Dendritic cell treated with granulocyte-macrophage colony-stimulating factor and Interleukin-4, amounts not matched to agents 40 ng/mL and 50 ng/mL, for 4 days (primary cell): Measurements from ENCODE around the gene ARHGAP26.

ENCODE experiments used
- H3K27ac Mint-ChIP-seq: one replicate; pipeline ENCODE4 v1.8.0; 2022; ENCODE audit warnings: mild to moderate bottlenecking, mixed read lengths
- H3K27me3 Mint-ChIP-seq: one replicate; pipeline ENCODE4 v1.8.0; 2022; ENCODE audit warnings: mild to moderate bottlenecking, mixed read lengths
- H3K36me3 Mint-ChIP-seq: one replicate; pipeline ENCODE4 v1.8.0; 2022; ENCODE audit warnings: low read depth, mixed read lengths
- H3K4me1 Mint-ChIP-seq: one replicate; pipeline ENCODE4 v1.8.0; 2022; ENCODE audit warnings: low read depth, mixed read lengths
- H3K4me3 Mint-ChIP-seq: one replicate; pipeline ENCODE4 v1.8.0; 2022; ENCODE audit warnings: mild to moderate bottlenecking, moderate library complexity, mixed read lengths
- H3K9me3 Mint-ChIP-seq: one replicate; pipeline ENCODE4 v1.8.0; 2022; ENCODE audit warnings: mixed read lengths
- intact Hi-C: fragments of 100-400 bp; cut with micrococcal nuclease; formaldehyde crosslinking; loops from one replicate; pipeline ENCODE4 v1.15.0; 2022

Gene ARHGAP26

GRCh38 chr5:142817949-142818431 is 47.8 kb downstream of the ARHGAP26 start:
- peak overlapping the region; percentile 18 for H3K4me3 Mint-ChIP-seq
- intact Hi-C loops: loop anchor here (2.0 to 10.0 kb wide), 3 partner anchors 15 to 47 kb away; partner anchors contain the start of gene ARHGAP26
- H3K9me3 Mint-ChIP-seq: no peaks in the 10 kb centered on the region
- peaks cover 7% of the 10 kb centered on the region for H3K36me3 Mint-ChIP-seq
- H3K4me1 Mint-ChIP-seq: peaks cover 93% of the 10 kb centered on the region
- H3K27me3 Mint-ChIP-seq: no peaks in the 10 kb centered on the region
- peak overlapping the region; percentile 87 for H3K27ac Mint-ChIP-seq

GRCh38 chr5:142819292-142819691 is 49.1 kb downstream of the ARHGAP26 start:
- Mint-ChIP-seq H3K36me3 (peaks cover 7% of the 10 kb centered on the region), H3K27me3 (no peaks in the 10 kb centered on the region), H3K4me3 (no peak overlapping the region), H3K27ac (no peak overlapping the region), H3K4me1 (peaks cover 93% of the 10 kb centered on the region), H3K9me3 (no peaks in the 10 kb centered on the region)
- intact Hi-C loops: loop anchor here (5.0 to 10.0 kb wide), 2 partner anchors 46 to 47 kb away; partner anchors contain the start of gene ARHGAP26

- peaks cover 93% of the 10 kb centered on the region for H3K4me1 Mint-ChIP-seq
- H3K9me3 Mint-ChIP-seq: no peaks in the 10 kb centered on the region
- no peak overlapping the region for H3K4me3 Mint-ChIP-seq
- peaks cover 7% of the 10 kb centered on the region for H3K36me3 Mint-ChIP-seq
- intact Hi-C loops: loop anchor here (5.0 to 10.0 kb wide), 2 partner anchors 45 to 48 kb away; partner anchors contain the start of gene ARHGAP26
- no peaks in the 10 kb centered on the region for H3K27me3 Mint-ChIP-seq
- peak overlapping the region; percentile 50 for H3K27ac Mint-ChIP-seq
Observed at GRCh38 chr5:142819825-142820224, 49.6 kb downstream of the ARHGAP26 start.

GRCh38 chr5:142820447-142820846 is 50.3 kb downstream of the ARHGAP26 start:
- Mint-ChIP-seq H3K4me3 (no peak overlapping the region), H3K27me3 (no peaks in the 10 kb centered on the region), H3K36me3 (peaks cover 4% of the 10 kb centered on the region), H3K4me1 (peaks cover 96% of the 10 kb centered on the region), H3K27ac (no peak overlapping the region), H3K9me3 (no peaks in the 10 kb centered on the region)
- intact Hi-C loops: no loop called here

GRCh38 chr5:142821034-142821732 is 51.0 kb downstream of the ARHGAP26 start:
- Mint-ChIP-seq H3K27ac (no peak overlapping the region), H3K36me3 (peaks cover 6% of the 10 kb centered on the region), H3K4me1 (peaks cover 96% of the 10 kb centered on the region)

GRCh38 chr5:142821733-142822487 is 51.7 kb downstream of the ARHGAP26 start:
- Mint-ChIP-seq H3K27me3 (no peaks in the 10 kb centered on the region), H3K4me3 (no peak overlapping the region), H3K27ac (peak overlapping the region; percentile 68), H3K9me3 (no peaks in the 10 kb centered on the region), H3K36me3 (peaks cover 7% of the 10 kb centered on the region), H3K4me1 (peaks cover 96% of the 10 kb centered on the region)
- intact Hi-C loops: no loop called here

More at GRCh38 chr5:142821034-142821732, 51.0 kb downstream of the ARHGAP26 start:
- intact Hi-C loops: no loop called here
- no peaks in the 10 kb centered on the region for H3K27me3 Mint-ChIP-seq
- no peak overlapping the region for H3K4me3 Mint-ChIP-seq
- no peaks in the 10 kb centered on the region for H3K9me3 Mint-ChIP-seq

GRCh38 chr5:142823126-142823525 is 52.9 kb downstream of the ARHGAP26 start:
- intact Hi-C loops: no loop called here
- Mint-ChIP-seq H3K9me3 (no peaks in the 10 kb centered on the region), H3K27ac (peak overlapping the region; percentile 39), H3K4me1 (peaks cover 96% of the 10 kb centered on the region), H3K4me3 (no peak overlapping the region), H3K27me3 (no peaks in the 10 kb centered on the region), H3K36me3 (peaks cover 7% of the 10 kb centered on the region)

- Mint-ChIP-seq H3K9me3 (no peaks in the 10 kb centered on the region), H3K27me3 (no peaks in the 10 kb centered on the region), H3K4me1 (peaks cover 96% of the 10 kb centered on the region), H3K36me3 (peaks cover 7% of the 10 kb centered on the region), H3K4me3 (no peak overlapping the region), H3K27ac (peak overlapping the region; percentile 39)
- intact Hi-C loops: no loop called here
Observed at GRCh38 chr5:142823806-142824205, 53.6 kb downstream of the ARHGAP26 start.

- peaks cover 96% of the 10 kb centered on the region for H3K4me1 Mint-ChIP-seq
- no peak overlapping the region for H3K4me3 Mint-ChIP-seq
- no peaks in the 10 kb centered on the region for H3K9me3 Mint-ChIP-seq
- peak overlapping the region; percentile 39 for H3K27ac Mint-ChIP-seq
- intact Hi-C loops: no loop called here
- H3K36me3 Mint-ChIP-seq: peaks cover 7% of the 10 kb centered on the region
- H3K27me3 Mint-ChIP-seq: no peaks in the 10 kb centered on the region
Observed at GRCh38 chr5:142824391-142824790, 54.2 kb downstream of the ARHGAP26 start.

GRCh38 chr5:142825378-142826089 is 55.4 kb downstream of the ARHGAP26 start:
- Mint-ChIP-seq H3K27me3 (no peaks in the 10 kb centered on the region), H3K36me3 (peaks cover 7% of the 10 kb centered on the region), H3K27ac (peak overlapping the region; percentile 78), H3K9me3 (no peaks in the 10 kb centered on the region), H3K4me3 (no peak overlapping the region), H3K4me1 (peaks cover 96% of the 10 kb centered on the region)
- intact Hi-C loops: no loop called here

GRCh38 chr5:142826093-142826492 is 55.9 kb downstream of the ARHGAP26 start:
- peaks cover 96% of the 10 kb centered on the region for H3K4me1 Mint-ChIP-seq
- no peaks in the 10 kb centered on the region for H3K9me3 Mint-ChIP-seq
- H3K27ac Mint-ChIP-seq: peak overlapping the region; percentile 78
- no peak overlapping the region for H3K4me3 Mint-ChIP-seq
- peaks cover 7% of the 10 kb centered on the region for H3K36me3 Mint-ChIP-seq
- no peaks in the 10 kb centered on the region for H3K27me3 Mint-ChIP-seq
- intact Hi-C loops: no loop called here

- Mint-ChIP-seq H3K4me1 (peaks cover 99% of the 10 kb centered on the region), H3K27me3 (no peaks in the 10 kb centered on the region), H3K36me3 (peaks cover 7% of the 10 kb centered on the region), H3K4me3 (no peak overlapping the region), H3K27ac (peak overlapping the region; percentile 78), H3K9me3 (no peaks in the 10 kb centered on the region)
- intact Hi-C loops: no loop called here
Observed at GRCh38 chr5:142826741-142827492, 56.7 kb downstream of the ARHGAP26 start.

GRCh38 chr5:142827934-142828576 is 57.9 kb downstream of the ARHGAP26 start:
- peaks cover 96% of the 10 kb centered on the region for H3K4me1 Mint-ChIP-seq
- H3K9me3 Mint-ChIP-seq: no peaks in the 10 kb centered on the region
- peaks cover 7% of the 10 kb centered on the region for H3K36me3 Mint-ChIP-seq
- no peaks in the 10 kb centered on the region for H3K27me3 Mint-ChIP-seq
- H3K27ac Mint-ChIP-seq: peak overlapping the region; percentile 15
- no peak overlapping the region for H3K4me3 Mint-ChIP-seq
- intact Hi-C loops: no loop called here
